OCI-LY3 (cell line): ENCODE data around the gene UPK2.
"Not testable (repeated sequence)": the region's sequence is repeated elsewhere in the genome, so short reads cannot be mapped to it uniquely, and the experiment has no call there.

Experiments used
- H2AFZ ChIP-seq: fragments of 200-600, 300-600 bp; shearing (Covaris generic); 2 replicates; pipeline ENCODE4 v1.6.0; 2014; ENCODE audit warnings: antibody characterized with exemption, low read depth, low read length
- H3K27ac ChIP-seq: fragments of 200-600, 300-600 bp; sonication (generic); 2 replicates; pipeline ENCODE4 v1.5.1; 2014; ENCODE audit warnings: mild to moderate bottlenecking, low read length, moderate library complexity, mixed read lengths
- H3K27me3 ChIP-seq: fragments of 200-600, 300-600 bp; sonication (generic); 2 replicates; pipeline ENCODE4 v1.6.1; 2014; ENCODE audit warnings: low read depth, low read length, mixed read lengths
- H3K36me3 ChIP-seq: fragments of 200-600, 300-600 bp; sonication (generic); replicated peaks from 2 replicates; pipeline ENCODE3; 2014; ENCODE audit warnings: low read depth, low read length, mixed read lengths
- H3K4me1 ChIP-seq: fragments of 300-600, 200-600 bp; sonication (generic); 2 replicates; pipeline ENCODE4 v1.6.1; 2014; ENCODE audit warnings: low read length, mixed read lengths
- H3K4me2 ChIP-seq: fragments of 200-600, 300-600 bp; sonication (generic); 2 replicates; pipeline ENCODE4 v1.6.1; 2014; ENCODE audit warnings: low read length, mixed read lengths
- H3K4me3 ChIP-seq: fragments of 300-600, 200-600 bp; sonication (generic); 2 replicates; pipeline ENCODE4 v1.5.1; 2014; ENCODE audit warnings: antibody characterized with exemption, mild to moderate bottlenecking, low read length, moderate library complexity
- H3K79me2 ChIP-seq: fragments of 300-600, 200-600 bp; shearing (Covaris generic); 2 replicates; pipeline ENCODE4 v1.6.1; 2014; ENCODE audit warnings: mild to moderate bottlenecking, low read length, mixed read lengths
- H3K9ac ChIP-seq: fragments of 300-600, 200-600 bp; shearing (Covaris generic); 2 replicates; pipeline ENCODE4 v1.6.0; 2014; ENCODE audit warnings: mild to moderate bottlenecking, low read length, moderate library complexity
- H3K9me3 ChIP-seq: fragments of 200-600, 300-600 bp; shearing (Covaris generic); 2 replicates; pipeline ENCODE4 v1.6.1; 2014; ENCODE audit warnings: low read length, mixed read lengths; ENCODE audit not compliant: insufficient read depth
- H4K20me1 ChIP-seq: fragments of 200-600, 300-600 bp; sonication (generic); 2 replicates; pipeline ENCODE4 v1.6.1; 2016; ENCODE audit warnings: low read length, mixed read lengths; ENCODE audit not compliant: insufficient read depth
- EZH2phosphoT487 ChIP-seq: fragments of 200-600 bp; shearing (Covaris generic); IDR thresholded peaks from 2 replicates; pipeline ENCODE4 v1.6.1; 2018; ENCODE audit warnings: antibody characterized with exemption, mixed run types, low read depth
- TF ChIP-seq, protein P1 (sequence below): fragments of 200-600, 300-600 bp; sonication (generic); IDR thresholded peaks from 2 replicates; pipeline ENCODE4 v1.5.1; 2014; ENCODE audit warnings: antibody characterized with exemption, low read length, low read depth

Gene UPK2

DNA sequence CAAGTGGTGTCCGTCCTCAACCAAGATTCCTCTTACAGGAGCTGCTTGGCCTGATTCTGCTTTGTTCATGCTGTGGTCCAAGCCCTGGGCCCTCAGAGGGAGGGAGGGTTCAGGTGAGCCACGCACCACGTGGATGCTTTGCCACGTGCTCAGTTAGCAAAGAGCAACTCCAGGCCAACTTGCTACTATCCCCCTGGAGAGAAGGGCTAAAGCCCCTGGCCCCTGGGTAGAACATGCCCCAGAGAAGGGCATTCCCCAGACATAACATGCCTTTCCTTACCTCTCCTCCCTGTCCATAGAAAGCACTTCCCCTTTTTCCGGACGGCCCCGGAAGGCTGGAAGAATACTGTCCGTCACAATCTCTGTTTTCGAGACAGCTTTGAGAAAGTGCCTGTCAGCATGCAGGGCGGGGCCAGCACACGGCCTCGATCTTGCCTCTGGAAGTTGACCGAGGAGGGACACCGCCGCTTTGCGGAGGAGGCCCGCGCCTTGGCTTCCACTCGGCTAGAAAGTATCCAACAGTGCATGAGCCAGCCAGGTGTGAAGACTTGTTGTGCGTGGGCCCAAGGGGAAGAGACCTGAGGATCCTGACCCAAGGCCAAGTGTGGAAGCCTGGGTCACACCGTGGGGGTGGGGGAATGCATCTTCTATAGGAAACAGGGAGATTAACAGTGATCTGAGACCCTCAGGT lies 24.2 kb downstream of the UPK2 start:
- no peak for TF ChIP-seq EZH2phosphoT487
- Histone ChIP-seq H3K4me1 (no peaks in the 10 kb centered on the region), H3K36me3 (no peaks in the 10 kb centered on the region), H3K27ac (no peak overlapping the region), H3K27me3 (peaks cover 6% of the 10 kb centered on the region; the same call in 1 of the 2 replicates), H4K20me1 (no peaks in the 10 kb centered on the region), H3K4me2 (no peak overlapping the region), H2AFZ (no peak overlapping the region), H3K79me2 (no peaks in the 10 kb centered on the region), H3K9me3 (no peaks in the 10 kb centered on the region), H3K4me3 (no peak overlapping the region), H3K9ac (no peak overlapping the region)

DNA sequence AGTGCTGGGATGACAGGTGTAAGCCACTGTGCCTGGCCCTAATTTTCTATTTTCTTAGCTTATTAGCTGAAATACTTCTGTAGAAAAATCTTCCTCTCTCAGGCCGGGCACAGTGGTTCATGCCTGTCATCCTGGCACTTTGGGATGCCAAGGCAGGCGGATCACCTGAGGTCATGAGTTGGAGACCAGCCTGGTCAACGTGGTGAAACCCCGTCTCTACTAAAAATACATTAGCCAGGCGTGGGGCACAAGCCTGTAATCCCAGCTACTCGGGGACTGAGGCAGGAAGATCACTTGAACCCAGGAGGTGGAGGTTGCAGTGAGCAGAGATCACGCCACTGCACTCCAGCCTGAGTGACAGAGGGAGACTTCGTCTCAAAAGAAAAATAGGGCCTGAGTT lies 28.2 kb downstream of the UPK2 start:
- H3K27ac ChIP-seq, H3K27me3 ChIP-seq, H3K9ac ChIP-seq, H3K36me3 ChIP-seq, H3K4me3 ChIP-seq, H3K79me2 ChIP-seq, H3K4me2 ChIP-seq, H2AFZ ChIP-seq, H3K9me3 ChIP-seq, H4K20me1 ChIP-seq, H3K4me1 ChIP-seq: not testable (repeated sequence)

DNA sequence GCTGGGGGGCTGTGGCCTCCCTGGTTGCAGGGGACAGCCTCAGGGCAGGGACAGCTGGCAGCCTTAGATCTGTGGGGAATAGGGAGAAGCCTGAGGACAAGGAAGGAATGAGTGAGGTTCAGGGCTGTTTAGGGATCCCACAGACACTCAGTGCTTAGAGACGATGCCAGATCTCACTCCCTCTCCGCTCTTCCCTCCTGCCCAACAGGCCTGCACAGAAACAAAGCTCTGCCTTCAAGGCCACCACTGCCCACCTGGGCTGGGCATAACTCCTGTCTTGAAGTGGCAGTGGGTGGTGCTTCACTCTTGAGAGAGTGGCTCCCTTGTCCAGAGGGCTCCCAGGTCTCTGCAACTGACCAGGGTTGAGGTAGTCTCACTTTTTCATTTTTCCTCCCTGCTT lies 28.7 kb downstream of the UPK2 start:
- Histone ChIP-seq H3K4me3 (no peak overlapping the region), H3K4me1 (no peaks in the 10 kb centered on the region), H3K27ac (no peak overlapping the region), H3K36me3 (no peaks in the 10 kb centered on the region), H3K4me2 (no peak overlapping the region), H2AFZ (no peak overlapping the region), H3K27me3 (no peaks in the 10 kb centered on the region), H4K20me1 (no peaks in the 10 kb centered on the region), H3K79me2 (no peaks in the 10 kb centered on the region), H3K9me3 (no peaks in the 10 kb centered on the region), H3K9ac (no peak overlapping the region)
- TF ChIP-seq, protein P1, sequence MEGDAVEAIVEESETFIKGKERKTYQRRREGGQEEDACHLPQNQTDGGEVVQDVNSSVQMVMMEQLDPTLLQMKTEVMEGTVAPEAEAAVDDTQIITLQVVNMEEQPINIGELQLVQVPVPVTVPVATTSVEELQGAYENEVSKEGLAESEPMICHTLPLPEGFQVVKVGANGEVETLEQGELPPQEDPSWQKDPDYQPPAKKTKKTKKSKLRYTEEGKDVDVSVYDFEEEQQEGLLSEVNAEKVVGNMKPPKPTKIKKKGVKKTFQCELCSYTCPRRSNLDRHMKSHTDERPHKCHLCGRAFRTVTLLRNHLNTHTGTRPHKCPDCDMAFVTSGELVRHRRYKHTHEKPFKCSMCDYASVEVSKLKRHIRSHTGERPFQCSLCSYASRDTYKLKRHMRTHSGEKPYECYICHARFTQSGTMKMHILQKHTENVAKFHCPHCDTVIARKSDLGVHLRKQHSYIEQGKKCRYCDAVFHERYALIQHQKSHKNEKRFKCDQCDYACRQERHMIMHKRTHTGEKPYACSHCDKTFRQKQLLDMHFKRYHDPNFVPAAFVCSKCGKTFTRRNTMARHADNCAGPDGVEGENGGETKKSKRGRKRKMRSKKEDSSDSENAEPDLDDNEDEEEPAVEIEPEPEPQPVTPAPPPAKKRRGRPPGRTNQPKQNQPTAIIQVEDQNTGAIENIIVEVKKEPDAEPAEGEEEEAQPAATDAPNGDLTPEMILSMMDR: no peak
- no peak for TF ChIP-seq EZH2phosphoT487

GRCh38 chr11:118988280-118988679 lies 32.2 kb downstream of the UPK2 start:
- Histone ChIP-seq H3K4me1 (no peaks in the 10 kb centered on the region), H3K9ac (no peak overlapping the region), H3K27ac (no peak overlapping the region), H4K20me1 (no peaks in the 10 kb centered on the region), H3K4me3 (no peak overlapping the region), H3K4me2 (no peak overlapping the region), H3K36me3 (no peaks in the 10 kb centered on the region), H3K9me3 (no peaks in the 10 kb centered on the region), H3K27me3 (no peaks in the 10 kb centered on the region), H3K79me2 (no peaks in the 10 kb centered on the region), H2AFZ (no peak overlapping the region)
- TF ChIP-seq, protein P1: no peak
- TF ChIP-seq EZH2phosphoT487: no peak

GRCh38 chr11:118991486-118992038 lies 35.5 kb downstream of the UPK2 start:
- H3K9ac ChIP-seq, H3K4me3 ChIP-seq, H3K36me3 ChIP-seq, H3K27me3 ChIP-seq, H3K9me3 ChIP-seq, H3K4me1 ChIP-seq, H2AFZ ChIP-seq, H3K27ac ChIP-seq, H3K79me2 ChIP-seq, H4K20me1 ChIP-seq, H3K4me2 ChIP-seq: not testable (repeated sequence)
